Measurements from ENCODE around the gene MAGI1. TPM values are rescaled to one million over a fixed set of nuclear protein-coding genes. Genes with fewer than 3 reads are reported as not detected.
"Not testable (repeated sequence)": the region's sequence is repeated elsewhere in the genome, so short reads cannot be mapped to it uniquely, and the experiment has no call there.

MAGI1 gene
- total RNA-seq, 6 donors from 2014 or later, result 33.0 to 72.9 (median 62.4) TPM

DNA sequence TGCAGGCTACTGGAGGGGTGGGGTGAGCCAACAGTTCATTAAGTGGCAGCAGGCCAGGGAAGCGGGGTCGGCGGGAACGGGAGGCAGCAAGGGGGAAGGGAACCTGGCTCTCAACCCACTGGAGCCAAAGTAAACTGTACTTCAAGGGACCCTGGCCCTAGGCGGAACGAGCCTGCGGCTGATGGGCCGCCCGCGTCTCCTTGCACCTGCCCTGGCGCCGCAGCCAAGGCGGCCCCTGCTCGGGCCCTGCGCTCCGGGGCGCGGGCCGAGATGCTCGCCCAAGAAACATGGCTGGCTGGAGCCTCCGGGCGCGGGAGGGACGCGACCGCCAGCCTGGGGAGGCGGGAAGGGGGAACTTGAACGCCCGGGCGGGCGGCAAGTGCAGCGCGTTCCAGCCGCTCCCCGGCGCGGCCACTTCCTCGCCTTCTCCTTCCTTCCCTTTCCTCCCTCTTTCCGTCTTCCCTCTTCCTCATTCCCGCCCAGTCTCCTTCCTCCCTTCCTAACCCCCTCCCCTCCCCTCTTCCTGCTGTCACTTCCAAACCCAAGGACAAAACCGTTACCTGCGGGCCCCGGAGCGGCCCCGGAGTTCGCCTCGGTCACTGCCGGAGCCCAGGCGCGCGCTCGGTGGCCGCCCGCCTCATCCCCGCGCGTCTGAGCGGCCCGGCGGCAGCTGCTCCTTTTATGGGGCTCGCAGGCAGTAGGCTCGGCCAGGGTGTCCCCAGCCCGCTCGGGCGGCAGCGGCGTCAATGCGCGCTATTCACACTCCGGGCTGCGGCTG, 489.7 kb downstream of the MAGI1 start:
- TF ChIP-seq POLR2A (IDR thresholded peaks at IDR 0.05), result no peak
- TF ChIP-seq EP300 (IDR thresholded peaks at IDR 0.05), result no peak
- WGBS, 2 donors, result 3% methylated on average over 40 to 66 of the region's 71 CpGs
- peak in 1 of 2 donors; percentile 31 for ATAC-seq (ENCODE audit: low FRiP score in 2 of 2)

DNA sequence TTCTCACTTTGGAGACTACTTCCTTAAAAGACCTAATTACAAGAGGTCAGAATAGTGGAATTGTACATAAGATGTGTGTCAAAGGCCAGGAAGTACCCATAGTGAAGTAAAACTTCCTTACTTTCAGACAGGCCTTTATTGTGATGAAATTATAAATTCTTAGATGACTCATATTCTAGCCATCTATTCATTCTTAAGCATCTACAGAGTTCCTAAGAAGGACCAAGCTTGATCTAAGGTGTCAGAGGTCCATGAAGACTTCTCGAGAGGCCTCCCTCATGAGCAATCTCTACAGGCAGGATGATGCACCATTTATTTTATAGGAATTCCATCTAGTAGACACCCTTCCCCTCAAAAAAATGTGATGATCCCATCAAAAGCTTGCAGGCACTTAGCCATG, 493.3 kb downstream of the MAGI1 start:
- no peaks in the 10 kb centered on the region for H3K27me3 ChIP-seq
- DNase-seq, result no peak
- H3K4me3 ChIP-seq, result no peak overlapping the region
- ATAC-seq (ENCODE audit: low FRiP score in 2 of 2), result no peak
- no peak overlapping the region for H3K27ac ChIP-seq
- no peaks in the 10 kb centered on the region for H3K36me3 ChIP-seq
- TF ChIP-seq EP300 (IDR thresholded peaks at IDR 0.05), result no peak
- TF ChIP-seq POLR2A (IDR thresholded peaks at IDR 0.05), result no peak
- TF ChIP-seq POLR2AphosphoS5 (IDR thresholded peaks at IDR 0.05), result no peak
- TF ChIP-seq, protein P1, sequence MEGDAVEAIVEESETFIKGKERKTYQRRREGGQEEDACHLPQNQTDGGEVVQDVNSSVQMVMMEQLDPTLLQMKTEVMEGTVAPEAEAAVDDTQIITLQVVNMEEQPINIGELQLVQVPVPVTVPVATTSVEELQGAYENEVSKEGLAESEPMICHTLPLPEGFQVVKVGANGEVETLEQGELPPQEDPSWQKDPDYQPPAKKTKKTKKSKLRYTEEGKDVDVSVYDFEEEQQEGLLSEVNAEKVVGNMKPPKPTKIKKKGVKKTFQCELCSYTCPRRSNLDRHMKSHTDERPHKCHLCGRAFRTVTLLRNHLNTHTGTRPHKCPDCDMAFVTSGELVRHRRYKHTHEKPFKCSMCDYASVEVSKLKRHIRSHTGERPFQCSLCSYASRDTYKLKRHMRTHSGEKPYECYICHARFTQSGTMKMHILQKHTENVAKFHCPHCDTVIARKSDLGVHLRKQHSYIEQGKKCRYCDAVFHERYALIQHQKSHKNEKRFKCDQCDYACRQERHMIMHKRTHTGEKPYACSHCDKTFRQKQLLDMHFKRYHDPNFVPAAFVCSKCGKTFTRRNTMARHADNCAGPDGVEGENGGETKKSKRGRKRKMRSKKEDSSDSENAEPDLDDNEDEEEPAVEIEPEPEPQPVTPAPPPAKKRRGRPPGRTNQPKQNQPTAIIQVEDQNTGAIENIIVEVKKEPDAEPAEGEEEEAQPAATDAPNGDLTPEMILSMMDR (IDR thresholded peaks at IDR 0.05), result no peak
- WGBS, 2 donors, result 82 to 95% methylated on average over 1 of the region's 1 CpG
- H3K9me3 ChIP-seq, result no peaks in the 10 kb centered on the region
- peaks cover 0 to 13% (median 4%) of the 10 kb centered on the region in 4 donors for H3K4me1 ChIP-seq

More for the DNA sequence above, 489.7 kb downstream of the MAGI1 start:
- DNase-seq, result peak in 1 of 2 donors; percentile 84
- Histone ChIP-seq H3K9me3 (no peaks in the 10 kb centered on the region), H3K27me3 (no peaks in the 10 kb centered on the region), H3K4me3 (peak overlapping the region; percentile 27 to 54 (median 44)), H3K27ac (no peak overlapping the region), H3K36me3 (no peaks in the 10 kb centered on the region), H3K4me1 (peaks cover 0 to 13% (median 4%) of the 10 kb centered on the region in 4 donors)

DNA sequence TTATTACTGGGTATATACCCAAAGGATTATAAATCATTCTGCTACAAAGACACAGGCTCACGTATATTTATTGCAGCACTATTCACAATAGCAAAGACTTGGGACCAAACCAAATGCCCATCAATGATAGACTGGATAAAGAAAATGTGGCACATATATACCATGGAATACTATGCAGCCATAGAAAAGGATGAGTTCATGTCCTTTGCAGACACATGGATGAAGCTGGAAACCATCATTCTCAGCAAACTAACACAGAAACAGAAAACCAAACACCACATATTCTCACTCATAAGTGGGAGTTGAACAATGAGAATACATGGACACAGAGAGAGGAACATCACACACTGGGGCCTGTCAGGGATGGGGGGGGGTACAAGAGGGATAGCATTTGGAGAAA, 495.3 kb downstream of the MAGI1 start:
- not testable (repeated sequence) for DNase-seq; H3K27me3 ChIP-seq; H3K36me3 ChIP-seq; ATAC-seq (ENCODE audit: low FRiP score in 2 of 2); H3K9me3 ChIP-seq; H3K4me3 ChIP-seq; H3K4me1 ChIP-seq; H3K27ac ChIP-seq
- WGBS, 2 donors, result 87 to 93% methylated on average over 1 of the region's 1 CpG

DNA sequence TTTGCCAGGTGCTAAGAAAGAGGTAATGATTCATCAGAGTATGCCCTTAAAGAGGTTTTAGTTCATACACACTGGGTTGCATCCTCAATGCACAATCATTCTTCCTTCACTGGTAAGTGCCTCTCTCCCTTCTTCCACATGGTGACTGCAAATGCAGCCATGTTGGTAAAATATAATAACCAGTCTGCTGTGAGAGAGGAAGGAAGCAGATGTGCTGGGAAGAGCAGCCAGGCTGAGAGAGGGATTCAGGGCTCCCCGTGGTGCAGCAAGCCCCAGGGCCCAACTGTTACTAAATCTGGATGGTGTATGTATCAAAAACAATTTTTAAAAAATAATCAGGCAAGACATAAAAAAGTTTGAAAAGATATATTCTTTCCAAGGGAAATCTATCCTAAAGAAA, 498.1 kb downstream of the MAGI1 start:
- H3K27ac ChIP-seq, result no peak overlapping the region
- no peak for DNase-seq
- H3K4me1 ChIP-seq, result peaks cover 0 to 3% (median 0%) of the 10 kb centered on the region in 4 donors

DNA sequence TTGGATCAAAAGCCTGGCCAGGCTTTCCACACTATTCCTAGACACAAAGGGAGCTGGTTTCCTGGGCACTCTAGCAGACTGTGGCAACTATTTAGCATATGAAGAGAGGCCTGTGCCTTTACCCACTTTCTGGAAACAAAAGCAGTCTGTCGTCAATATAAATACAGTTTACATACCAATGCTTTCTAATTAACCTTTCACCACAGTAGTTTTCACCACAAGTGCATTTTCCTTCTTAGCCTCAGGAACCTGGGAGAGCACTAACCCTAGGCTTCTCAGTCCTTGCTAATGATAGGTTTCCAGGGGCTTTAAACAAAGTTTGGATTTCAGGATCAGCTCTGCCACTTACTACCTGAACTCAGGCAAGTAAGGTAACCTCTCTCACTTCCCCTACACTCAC, 499.1 kb downstream of the MAGI1 start:
- Histone ChIP-seq H3K4me1 (peaks cover 0 to 3% (median 0%) of the 10 kb centered on the region in 4 donors), H3K9me3 (no peaks in the 10 kb centered on the region), H3K4me3 (no peak overlapping the region), H3K36me3 (no peaks in the 10 kb centered on the region), H3K27me3 (no peaks in the 10 kb centered on the region), H3K27ac (no peak overlapping the region)
- ATAC-seq (ENCODE audit: low FRiP score in 2 of 2) (no peak), DNase-seq (no peak)
- TF ChIP-seq POLR2AphosphoS5 (IDR thresholded peaks at IDR 0.05), result no peak
- TF ChIP-seq, protein P1 (IDR thresholded peaks at IDR 0.05), result no peak
- TF ChIP-seq EP300 (IDR thresholded peaks at IDR 0.05), result no peak
- TF ChIP-seq POLR2A (IDR thresholded peaks at IDR 0.05), result no peak
- 67 to 80% methylated on average over 1 of the region's 1 CpG for WGBS, 2 donors

More for the DNA sequence above, 498.1 kb downstream of the MAGI1 start:
- Histone ChIP-seq H3K36me3 (no peaks in the 10 kb centered on the region), H3K4me3 (no peak overlapping the region), H3K9me3 (no peaks in the 10 kb centered on the region), H3K27me3 (no peaks in the 10 kb centered on the region)
- no peak for ATAC-seq (ENCODE audit: low FRiP score in 2 of 2)
- TF ChIP-seq POLR2A (IDR thresholded peaks at IDR 0.05) (no peak), EP300 (IDR thresholded peaks at IDR 0.05) (no peak), POLR2AphosphoS5 (IDR thresholded peaks at IDR 0.05) (no peak)
- TF ChIP-seq, protein P1 (IDR thresholded peaks at IDR 0.05), result no peak
- 28 to 54% methylated on average over 1 of the region's 1 CpG for WGBS, 2 donors

DNA sequence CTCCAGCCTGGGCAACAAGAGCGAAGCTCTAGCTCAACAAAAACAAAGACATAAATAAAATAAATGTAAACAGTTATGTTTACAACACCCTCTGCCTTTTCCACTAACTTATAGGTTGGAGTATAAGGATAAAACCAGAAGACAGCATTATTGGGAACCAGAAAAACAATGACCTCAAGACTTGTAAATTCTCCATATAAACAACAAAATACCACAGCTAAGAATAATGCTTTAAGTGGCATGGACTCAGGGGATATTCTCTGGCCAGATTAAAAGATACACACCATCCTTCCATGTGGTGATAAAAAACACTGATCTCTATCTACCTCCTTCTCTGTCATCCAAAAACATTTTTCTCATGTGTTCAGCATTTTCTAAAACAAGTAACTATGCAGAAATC, 500.6 kb downstream of the MAGI1 start:
- WGBS, 2 donors, result 66 to 86% methylated on average over 1 of the region's 1 CpG
- Histone ChIP-seq H3K27ac (no peak overlapping the region), H3K4me3 (no peak overlapping the region), H3K36me3 (no peaks in the 10 kb centered on the region), H3K27me3 (no peaks in the 10 kb centered on the region), H3K4me1 (peaks cover 0 to 3% (median 0%) of the 10 kb centered on the region in 4 donors), H3K9me3 (no peaks in the 10 kb centered on the region)
- TF ChIP-seq POLR2A (IDR thresholded peaks at IDR 0.05), result no peak
- TF ChIP-seq EP300 (IDR thresholded peaks at IDR 0.05), result no peak
- TF ChIP-seq, protein P1 (IDR thresholded peaks at IDR 0.05), result no peak
- no peak for TF ChIP-seq POLR2AphosphoS5 (IDR thresholded peaks at IDR 0.05)
- no peak for ATAC-seq (ENCODE audit: low FRiP score in 2 of 2)
- no peak for DNase-seq
